ENCODE measurements around the gene LHCGR.

Gene LHCGR

DNA sequence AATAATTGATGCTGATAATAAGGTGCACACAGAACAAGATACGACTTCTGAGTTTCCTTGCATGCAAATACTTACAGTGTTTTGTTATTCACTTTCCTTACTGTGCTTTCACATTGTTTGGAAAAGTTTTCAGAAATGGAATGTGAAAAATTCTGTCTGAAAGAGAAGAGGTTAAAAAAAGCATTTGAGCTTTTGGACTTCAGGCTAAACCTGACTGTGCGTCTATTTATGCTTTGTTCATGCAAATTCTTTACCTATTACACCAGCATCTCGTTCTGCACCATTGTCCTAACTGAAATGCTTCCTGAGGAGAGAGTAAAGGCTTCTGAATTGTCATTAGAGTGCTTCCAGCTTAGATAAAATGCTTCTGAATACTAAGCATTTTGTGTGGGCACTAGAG is 61.4 kb downstream of the LHCGR start:
- H3K4me3 ChIP-seq (ENCODE audit: low read length), result no peak overlapping the region
- no peak for TF ChIP-seq CTCF (conservative IDR thresholded peaks at IDR 0.05; ENCODE audit: low read length)
- peak; percentile 55 for DNase-seq (ENCODE audit: low read depth)

DNA sequence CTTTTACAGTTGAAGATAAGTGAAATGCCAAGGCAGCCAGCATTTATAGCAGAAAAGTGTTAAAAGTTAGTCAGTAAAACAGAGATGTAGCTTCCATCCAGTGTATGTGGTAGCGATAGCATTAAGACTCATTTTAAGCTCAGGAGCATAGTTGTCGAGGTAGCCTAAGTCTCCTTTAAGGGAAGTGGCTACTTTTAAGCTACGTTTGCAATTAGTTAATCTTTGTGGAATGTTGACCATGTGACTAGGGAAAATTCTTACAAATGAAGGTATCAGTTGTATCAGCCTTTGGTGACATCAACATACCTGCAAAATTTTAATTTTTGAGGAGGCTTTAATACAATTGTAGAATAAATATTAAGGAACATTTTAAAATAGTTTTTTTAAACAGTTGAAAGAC is 61.9 kb downstream of the LHCGR start:
- H3K4me3 ChIP-seq (ENCODE audit: low read length), result no peak overlapping the region
- no peak for DNase-seq (ENCODE audit: low read depth)
- TF ChIP-seq CTCF (conservative IDR thresholded peaks at IDR 0.05; ENCODE audit: low read length), result no peak

- TF ChIP-seq CTCF (conservative IDR thresholded peaks at IDR 0.05; ENCODE audit: low read length), result no peak
- H3K4me3 ChIP-seq (ENCODE audit: low read length), result no peak overlapping the region
- peak; percentile 27 for DNase-seq (ENCODE audit: low read depth)
Measured at GRCh38 chr2:48693066-48693465, 62.5 kb downstream of the LHCGR start.

DNA sequence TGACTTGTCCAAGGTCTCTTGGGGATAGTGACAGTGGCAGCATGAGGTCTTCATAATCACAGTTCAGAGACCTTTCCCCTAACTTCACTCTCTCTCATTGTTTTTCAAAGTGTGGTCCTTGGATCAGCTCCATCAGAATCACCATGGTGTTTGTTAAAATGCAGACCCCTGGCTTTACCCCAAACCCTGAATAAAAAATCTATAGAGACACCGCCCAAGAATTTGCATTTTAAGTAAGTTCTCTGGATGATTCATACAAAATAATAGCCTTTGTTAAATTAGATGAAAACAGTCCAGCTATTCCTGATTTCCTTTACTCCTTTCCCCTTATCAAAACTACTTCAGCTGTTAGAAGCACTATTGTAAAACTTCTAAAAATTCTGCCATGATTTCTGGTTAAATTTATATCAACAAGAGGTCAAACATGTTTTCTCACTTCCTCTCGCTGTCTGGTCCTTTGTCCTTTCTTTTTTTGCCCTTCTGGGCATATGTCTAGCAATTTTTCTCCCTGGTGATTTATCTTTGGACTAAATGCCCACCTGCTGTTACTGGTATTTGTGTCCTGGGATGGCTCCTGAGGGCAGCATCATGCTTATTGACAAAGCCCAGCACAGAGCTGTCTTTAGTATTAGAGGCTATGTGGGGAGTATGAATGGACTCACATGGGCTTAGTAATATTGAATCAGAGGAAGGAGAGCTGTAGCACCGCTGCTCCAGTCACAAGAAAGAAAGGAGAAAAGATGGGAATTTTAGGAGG is 63.4 kb downstream of the LHCGR start:
- DNase-seq (ENCODE audit: low read depth), result no peak
- TF ChIP-seq CTCF (conservative IDR thresholded peaks at IDR 0.05; ENCODE audit: low read length), result no peak
- no peak overlapping the region for H3K4me3 ChIP-seq (ENCODE audit: low read length)

- DNase-seq (ENCODE audit: low read depth), result no peak
- no peak overlapping the region for H3K4me3 ChIP-seq (ENCODE audit: low read length)
- no peak for TF ChIP-seq CTCF (conservative IDR thresholded peaks at IDR 0.05; ENCODE audit: low read length)
Measured at GRCh38 chr2:48685126-48685525, 70.4 kb downstream of the LHCGR start.

GRCh38 chr2:48677450-48677849 is 78.1 kb downstream of the LHCGR start:
- no peak for TF ChIP-seq CTCF (conservative IDR thresholded peaks at IDR 0.05; ENCODE audit: low read length)
- no peak for DNase-seq (ENCODE audit: low read depth)
- H3K4me3 ChIP-seq (ENCODE audit: low read length), result no peak overlapping the region

- H3K4me3 ChIP-seq (ENCODE audit: low read length), result no peak overlapping the region
- DNase-seq (ENCODE audit: low read depth), result no peak
- TF ChIP-seq CTCF (conservative IDR thresholded peaks at IDR 0.05; ENCODE audit: low read length), result no peak
Measured at GRCh38 chr2:48674933-48675332, 80.6 kb downstream of the LHCGR start.

Measured in AG10803 (cell line).